Activated CD4-positive, alpha-beta T cell treated with anti-CD3 and anti-CD28 coated beads, Interleukin-2, amount 50 U/mL, for 48 hours (primary cell): Measurements from ENCODE around the gene PC.
"Not testable (repeated sequence)": the region's sequence is repeated elsewhere in the genome, so short reads cannot be mapped to it uniquely, and the experiment has no call there.

Experiments
- DNase-seq, 2 experiments: peaks; one replicate each; pipeline ENCODE4 v3.0.0-alpha.2; 2020

The PC gene, protein sequence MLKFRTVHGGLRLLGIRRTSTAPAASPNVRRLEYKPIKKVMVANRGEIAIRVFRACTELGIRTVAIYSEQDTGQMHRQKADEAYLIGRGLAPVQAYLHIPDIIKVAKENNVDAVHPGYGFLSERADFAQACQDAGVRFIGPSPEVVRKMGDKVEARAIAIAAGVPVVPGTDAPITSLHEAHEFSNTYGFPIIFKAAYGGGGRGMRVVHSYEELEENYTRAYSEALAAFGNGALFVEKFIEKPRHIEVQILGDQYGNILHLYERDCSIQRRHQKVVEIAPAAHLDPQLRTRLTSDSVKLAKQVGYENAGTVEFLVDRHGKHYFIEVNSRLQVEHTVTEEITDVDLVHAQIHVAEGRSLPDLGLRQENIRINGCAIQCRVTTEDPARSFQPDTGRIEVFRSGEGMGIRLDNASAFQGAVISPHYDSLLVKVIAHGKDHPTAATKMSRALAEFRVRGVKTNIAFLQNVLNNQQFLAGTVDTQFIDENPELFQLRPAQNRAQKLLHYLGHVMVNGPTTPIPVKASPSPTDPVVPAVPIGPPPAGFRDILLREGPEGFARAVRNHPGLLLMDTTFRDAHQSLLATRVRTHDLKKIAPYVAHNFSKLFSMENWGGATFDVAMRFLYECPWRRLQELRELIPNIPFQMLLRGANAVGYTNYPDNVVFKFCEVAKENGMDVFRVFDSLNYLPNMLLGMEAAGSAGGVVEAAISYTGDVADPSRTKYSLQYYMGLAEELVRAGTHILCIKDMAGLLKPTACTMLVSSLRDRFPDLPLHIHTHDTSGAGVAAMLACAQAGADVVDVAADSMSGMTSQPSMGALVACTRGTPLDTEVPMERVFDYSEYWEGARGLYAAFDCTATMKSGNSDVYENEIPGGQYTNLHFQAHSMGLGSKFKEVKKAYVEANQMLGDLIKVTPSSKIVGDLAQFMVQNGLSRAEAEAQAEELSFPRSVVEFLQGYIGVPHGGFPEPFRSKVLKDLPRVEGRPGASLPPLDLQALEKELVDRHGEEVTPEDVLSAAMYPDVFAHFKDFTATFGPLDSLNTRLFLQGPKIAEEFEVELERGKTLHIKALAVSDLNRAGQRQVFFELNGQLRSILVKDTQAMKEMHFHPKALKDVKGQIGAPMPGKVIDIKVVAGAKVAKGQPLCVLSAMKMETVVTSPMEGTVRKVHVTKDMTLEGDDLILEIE

GRCh38 chr11:66958232-66958955, at the start of gene PC:
TSS of gene PC (minus strand) at chr11:66958383. CDS start at chr11:66872159, 86,224 bp downstream.
- DNase-seq, result peak; percentile 98 to 99

DNA sequence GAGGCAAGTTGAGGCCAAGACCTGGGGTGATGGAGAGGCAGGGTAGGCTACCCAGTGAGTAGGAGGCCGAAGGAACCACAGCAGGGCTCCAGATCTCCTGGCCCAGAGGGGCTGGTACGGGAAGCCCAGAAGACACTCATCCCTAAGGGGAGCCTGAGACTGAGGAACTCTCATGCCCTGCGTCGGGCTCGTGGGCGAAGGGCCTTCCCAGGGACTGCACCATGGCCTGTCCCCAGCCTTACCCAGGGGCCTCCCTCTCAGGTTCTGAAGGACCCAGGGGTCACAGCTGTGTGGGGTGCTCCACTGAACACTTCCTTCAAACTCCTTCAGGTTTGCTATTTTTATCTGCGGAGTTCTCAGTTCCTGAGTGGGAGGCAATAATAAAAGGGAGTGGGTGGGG, 48.9 kb upstream of the PC start:
- no peak for DNase-seq

DNA sequence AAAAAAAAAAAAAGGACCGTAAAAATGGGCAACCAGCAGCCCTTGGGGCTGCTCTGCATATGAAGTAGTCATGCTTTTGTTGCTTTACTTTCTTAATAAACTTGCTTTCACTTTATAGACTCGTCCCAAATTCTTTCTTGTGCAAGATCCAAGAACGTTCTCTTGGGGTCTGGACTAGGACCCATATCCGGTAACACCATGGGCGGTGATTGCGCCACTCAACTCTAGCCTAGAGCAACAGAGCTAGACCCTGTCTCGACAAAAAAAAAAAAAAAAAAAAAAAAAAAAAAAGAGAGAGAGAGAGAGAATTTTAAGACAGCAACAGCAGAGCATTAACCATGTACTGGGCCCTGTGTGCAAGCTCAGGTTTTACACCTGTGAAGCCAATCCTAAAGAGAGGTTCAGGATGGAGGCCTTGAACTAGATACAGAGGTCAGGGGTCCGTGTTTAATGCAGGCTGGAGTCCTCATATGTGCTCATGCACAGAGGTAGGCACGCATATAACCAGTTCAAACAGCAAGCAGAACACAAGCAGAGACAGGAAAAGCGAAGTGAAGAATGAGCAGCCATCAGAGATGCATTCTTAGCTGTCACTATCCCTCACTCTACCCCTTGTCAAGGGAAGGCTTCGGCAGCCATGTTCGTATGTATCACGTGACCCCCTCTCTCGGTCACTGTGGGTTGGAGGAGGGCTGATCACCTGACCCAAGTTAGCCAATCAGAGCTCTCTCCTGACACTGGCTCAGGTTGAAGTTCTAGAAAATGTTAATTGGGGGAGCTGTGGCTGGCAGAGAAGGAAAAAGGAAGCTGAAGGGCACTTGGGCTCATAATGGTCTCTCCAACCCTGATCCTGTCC, 48.1 kb upstream of the PC start:
- peak; percentile 31 to 52 for DNase-seq

DNA sequence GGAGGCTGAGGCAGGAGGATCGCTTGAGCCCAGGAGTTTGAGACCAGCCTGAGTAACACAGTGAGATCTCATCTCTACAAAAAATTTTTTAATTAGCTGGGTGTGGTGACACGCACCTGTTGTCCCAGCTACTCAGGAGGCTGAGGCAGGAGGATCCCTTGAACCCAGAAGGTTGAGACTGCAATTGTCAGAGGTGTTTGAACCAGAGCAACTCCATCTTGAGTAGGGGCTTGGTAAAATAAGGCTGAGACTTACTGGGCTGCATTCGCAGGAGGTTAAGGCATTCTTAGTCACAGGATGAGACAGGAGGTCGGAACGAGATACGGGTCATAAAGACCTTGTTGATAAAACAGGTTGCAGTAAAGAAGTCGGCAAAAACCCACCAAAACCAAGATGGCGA, 47.0 kb upstream of the PC start:
- DNase-seq, result not testable (repeated sequence)

GRCh38 chr11:67002921-67003411, 44.8 kb upstream of the PC start:
- no peak for DNase-seq

DNA sequence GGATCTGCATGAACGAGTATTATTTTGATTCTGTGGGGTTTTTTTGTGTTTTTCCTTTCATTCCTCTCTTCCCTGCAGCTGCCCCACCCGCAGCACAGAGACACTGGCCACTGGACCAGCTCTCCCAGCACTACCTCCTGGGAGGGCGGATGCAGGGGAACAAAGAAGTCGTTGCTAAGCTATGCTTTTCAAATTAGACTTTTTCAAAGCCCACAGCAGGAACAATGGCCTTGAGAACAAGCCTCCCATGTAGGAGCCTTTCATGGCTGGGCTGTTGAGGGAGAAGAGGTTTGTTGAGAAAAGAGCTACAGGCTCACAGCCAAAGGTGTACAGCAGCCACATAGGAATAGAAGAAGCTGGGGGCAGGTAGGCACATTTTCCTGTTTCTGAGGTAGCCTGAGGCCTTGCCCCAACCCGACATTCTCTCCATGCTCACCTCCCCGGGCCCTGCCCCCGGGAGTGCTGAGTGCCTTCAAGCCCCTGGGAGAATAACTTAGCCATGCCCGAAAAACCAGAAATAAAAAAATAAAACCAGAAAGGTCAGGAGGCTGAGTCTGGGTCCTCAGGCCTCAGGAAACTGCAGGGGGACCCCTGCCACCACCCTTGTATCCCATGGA, 44.2 kb upstream of the PC start:
- DNase-seq, result no peak

DNA sequence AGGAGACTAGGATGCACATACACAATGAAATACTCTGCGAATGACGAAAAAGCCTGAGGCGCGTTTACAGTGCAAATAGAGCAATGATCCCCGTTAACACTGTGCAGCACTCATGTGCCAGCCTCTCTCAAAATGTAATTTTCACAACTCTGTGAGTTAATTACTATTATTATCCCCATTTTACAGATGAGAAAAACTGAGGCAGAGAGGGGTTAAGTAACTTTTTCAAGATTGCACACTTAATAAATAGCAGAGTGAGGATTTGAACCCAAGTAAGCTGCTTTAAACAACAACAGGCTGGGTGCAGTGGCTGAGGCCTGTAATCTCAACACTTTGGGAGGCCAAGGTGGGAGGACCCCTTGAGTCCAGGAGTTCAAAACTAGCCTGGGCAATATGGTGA, 43.1 kb upstream of the PC start:
- no peak for DNase-seq

DNA sequence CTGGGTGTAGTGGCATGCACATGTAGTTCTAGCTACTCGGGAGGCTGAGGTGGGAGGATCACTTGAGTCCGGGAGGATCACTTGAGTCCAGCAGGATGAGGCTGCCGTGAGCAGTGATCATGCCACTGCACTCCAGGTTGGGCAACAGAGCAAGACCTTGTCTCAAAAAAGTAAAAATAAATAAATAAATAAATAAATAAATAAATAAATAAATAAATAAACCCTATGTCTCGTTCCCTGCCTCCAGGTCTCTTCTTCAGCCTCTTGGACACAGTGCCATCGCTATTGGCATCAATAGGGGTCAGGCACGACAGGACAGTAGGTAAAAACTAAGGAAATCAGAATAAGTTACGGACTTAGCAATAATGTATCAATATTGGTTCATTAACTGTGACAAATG, 41.4 kb upstream of the PC start:
- no peak for DNase-seq

GRCh38 chr11:66996609-66997273, 38.6 kb upstream of the PC start:
- no peak for DNase-seq

DNA sequence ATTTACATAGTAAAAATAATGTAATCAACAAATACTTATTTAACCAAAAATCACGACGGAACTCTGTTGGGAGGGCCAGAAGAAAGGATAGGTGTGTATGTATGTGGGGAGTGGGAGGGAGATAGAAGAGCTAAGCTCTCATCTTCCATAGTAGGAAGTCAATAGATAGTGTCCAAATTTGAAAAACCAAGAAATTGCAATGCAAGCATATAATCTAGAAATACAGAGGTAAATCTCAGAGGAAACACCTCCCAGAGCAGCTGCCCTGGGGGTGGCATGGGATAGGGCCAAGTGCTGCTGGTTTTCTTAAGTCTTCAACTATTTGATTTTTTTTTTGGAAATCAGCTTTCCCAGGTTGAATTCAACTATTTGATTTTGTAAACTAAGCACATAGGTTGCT, 33.9 kb upstream of the PC start:
- DNase-seq, result no peak

DNA sequence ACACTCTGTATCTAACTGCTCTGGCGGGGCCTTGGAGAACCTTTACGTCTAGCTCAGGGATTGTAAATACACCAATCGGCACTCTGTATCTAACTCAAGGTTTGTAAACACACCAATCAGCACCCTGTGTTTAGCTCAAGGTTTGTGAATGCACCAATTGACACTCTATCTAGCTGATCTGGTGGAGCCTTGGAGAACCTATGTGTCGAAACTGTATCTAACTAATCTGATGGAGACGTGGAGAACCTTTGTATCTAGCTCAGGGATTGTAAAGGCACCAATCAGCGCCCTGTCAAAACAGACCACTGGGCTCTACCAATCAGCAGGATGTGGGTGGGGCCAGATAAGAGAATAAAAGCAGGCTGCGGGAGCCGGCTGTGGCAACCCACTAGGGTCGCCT, 31.2 kb upstream of the PC start:
- not testable (repeated sequence) for DNase-seq

DNA sequence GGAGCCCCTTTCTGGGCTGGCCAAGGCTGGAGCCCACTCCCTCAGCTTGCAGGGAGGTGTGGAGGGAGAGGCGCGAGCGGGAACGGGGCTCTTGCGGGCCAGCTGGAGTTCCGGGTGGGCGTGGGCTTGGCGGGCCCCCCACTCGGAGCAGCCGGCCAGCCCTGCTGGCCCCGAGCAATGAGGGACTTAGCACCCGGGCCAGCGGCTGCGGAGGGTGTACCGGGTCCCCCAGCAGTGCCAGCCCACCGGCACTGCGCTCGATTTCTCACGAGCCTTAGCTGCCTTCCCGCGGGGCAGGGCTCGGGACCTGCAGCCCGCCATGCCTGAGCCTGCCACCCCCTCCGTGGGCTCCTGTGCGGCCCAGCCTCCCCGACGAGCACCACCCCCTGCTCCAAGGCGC, 30.6 kb upstream of the PC start:
- DNase-seq, result not testable (repeated sequence)

DNA sequence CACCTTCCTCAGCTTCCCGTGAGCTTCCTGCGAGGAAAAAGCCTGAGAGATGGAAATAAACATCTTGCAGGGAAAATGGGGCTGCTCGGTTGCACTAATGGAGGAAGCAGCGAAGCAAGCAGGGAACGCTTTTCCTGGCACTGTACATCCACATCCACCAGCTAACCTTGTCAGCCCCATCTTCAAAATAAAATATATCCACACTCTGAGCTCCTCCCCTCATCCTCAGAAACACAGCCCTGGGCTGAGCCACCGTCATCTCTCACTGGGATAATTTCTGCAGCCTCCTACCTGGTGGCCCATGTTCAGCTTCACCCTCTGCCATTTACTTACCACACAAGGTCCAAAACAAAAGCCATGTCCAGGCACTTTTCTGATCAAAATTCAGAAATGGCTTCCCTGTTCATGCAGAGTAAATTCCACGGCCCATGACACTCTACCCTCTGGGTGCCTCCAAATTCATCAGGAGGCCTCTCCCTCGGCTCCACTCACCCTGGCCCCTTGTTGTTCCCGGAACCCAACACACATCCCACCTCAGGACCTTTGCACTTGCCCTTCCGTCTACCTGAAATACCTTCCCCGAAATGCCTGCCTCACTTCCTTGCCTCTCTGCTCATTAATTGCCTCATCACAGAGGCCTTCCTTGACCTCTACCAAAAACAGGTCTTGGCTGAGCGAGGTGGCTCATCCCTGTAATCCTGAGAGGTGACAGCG, 29.9 kb upstream of the PC start:
- no peak for DNase-seq

GRCh38 chr11:66987158-66987620, 29.0 kb upstream of the PC start:
- DNase-seq, result no peak

DNA sequence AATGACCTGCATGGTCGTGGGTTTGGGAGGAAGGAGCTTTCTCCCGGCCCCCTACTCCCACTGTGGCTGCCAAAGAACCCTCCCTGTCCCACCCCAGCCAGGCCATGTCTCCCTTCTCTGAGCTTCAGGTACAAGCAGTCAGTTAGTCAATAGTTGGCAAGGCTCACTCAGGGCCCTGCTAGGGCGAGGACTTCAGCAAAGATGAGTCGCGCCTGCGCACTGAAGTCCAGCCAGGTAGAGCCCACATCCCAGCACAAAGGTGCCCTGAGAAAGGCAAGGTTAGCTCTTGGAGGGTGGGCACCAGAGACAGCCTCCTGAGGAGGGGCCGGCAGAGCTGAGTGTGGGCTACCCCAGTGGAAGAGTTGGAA, 28.0 kb upstream of the PC start:
- DNase-seq, result no peak

DNA sequence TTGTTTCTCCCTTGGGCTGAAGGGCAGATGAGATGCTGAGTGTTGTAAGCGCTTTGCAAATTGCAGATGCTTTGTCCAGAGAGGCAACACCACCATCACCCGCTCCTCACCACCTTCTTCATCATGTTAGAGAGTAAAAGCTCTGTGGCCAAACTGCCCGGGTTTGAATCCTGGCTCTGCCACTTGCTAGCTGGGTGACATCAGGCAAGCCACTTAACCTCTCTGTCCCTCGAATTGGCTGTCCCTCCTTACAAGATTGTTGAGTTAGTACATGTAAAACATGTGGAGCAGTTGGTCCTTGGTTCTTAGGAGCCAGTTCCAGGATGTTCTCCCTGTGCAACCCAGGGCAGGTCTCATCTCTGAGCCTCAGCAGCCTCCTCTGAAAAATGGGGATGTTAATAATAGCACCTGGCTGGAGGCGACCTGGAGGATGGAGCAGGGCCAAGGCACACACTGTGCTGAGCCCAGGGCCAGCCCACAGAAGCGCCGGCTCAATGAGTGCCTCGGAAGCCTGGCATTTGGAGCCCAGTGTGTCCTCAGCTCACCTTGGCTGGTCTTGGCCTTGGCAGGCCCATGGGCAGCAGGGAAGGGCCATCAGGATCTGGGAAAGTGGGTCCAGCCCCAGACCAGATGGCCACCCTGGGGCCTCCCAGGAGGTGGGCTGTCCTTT, 27.5 kb upstream of the PC start:
- no peak for DNase-seq

DNA sequence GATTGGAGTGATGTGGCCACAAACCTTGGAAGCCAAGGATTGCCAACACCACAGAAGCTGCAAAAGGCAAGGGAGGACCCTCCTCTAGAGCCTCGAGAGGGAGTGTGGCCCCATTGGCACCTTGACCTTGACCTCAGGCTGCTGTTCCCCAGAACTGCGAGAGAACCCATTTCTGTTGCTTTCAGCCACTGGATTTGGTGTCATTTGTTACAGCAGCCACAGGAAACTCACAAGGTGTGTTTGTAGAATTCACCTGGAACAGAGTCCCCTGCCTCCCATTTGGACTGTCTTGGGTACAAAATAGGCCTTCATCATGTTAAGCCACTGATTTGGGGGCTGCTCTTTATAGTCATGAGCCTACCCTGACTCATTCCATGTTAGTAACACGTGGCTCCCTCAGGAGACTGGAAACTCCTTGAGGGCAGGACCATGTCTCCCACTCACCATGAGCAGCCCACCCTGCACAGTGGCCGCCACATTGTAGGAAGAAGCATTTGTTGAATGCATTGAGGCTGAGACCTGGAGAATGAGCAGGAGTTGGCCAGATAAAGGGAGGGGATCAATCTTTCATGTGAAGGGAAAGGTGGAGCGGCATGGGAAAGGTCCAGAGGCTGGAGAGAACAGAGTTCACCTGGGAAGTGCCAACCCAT, 25.2 kb upstream of the PC start:
- no peak for DNase-seq

GRCh38 chr11:66981976-66982578, 23.9 kb upstream of the PC start:
- peak; percentile 41 to 59 for DNase-seq
